ENCODE results near the gene KRTAP10-7. TPM values are rescaled to one million over a fixed set of nuclear protein-coding genes. Genes with fewer than 3 reads are reported as not detected.

KRTAP10-7 gene
- total and polyA plus RNA-seq, 2 of the 13 experiments (the other 11 are each of a cell fraction or from before 2014, with no cell fraction given): not detected

GRCh38 chr21:44616591-44616926 lies 16.2 kb downstream of the KRTAP10-7 start (continued):
- TF ChIP-seq ZNF407 (CRISPR knock-in tag; IDR thresholded peaks at IDR 0.05; ENCODE audit: not compliant biosample characterization) (no peak), BHLHE40 (IDR thresholded peaks at IDR 0.05; ENCODE audit: low read length) (no peak), ZGPAT (CRISPR knock-in tag; IDR thresholded peaks at IDR 0.05) (no peak), TFDP2 (CRISPR knock-in tag; IDR thresholded peaks at IDR 0.05) (no peak), NKX3-1 (CRISPR knock-in tag; IDR thresholded peaks at IDR 0.05) (no peak), KDM3A (CRISPR knock-in tag; IDR thresholded peaks at IDR 0.05; ENCODE audit: low read depth) (no peak), SMYD3 (CRISPR knock-in tag; IDR thresholded peaks at IDR 0.05) (no peak), ZNF543 (CRISPR knock-in tag; IDR thresholded peaks at IDR 0.05) (no peak), FUBP1 (CRISPR knock-in tag; IDR thresholded peaks at IDR 0.05; ENCODE audit: borderline replicate concordance) (no peak)

Data from HepG2 (cell line).